ENCODE measurements around the gene FAM240B.

GRCh38 chr9:38675831-38676230 lies 44.1 kb downstream of the FAM240B start:
- TF ChIP-seq CTCF (IDR thresholded peaks at IDR 0.05) (no peak), POLR2A (IDR thresholded peaks at IDR 0.05) (no peak)
